ENCODE results near the gene DCST1. TPM values are rescaled to one million over a fixed set of nuclear protein-coding genes. Genes with fewer than 3 reads are reported as not detected.

Gene DCST1
- total RNA-seq, 1 donor from 2014 or later = not detected

GRCh38 chr1:155085504-155086127, 52.0 kb downstream of the DCST1 start:
- DNase-seq (ENCODE audit: low read depth in 2 of 2) = peak in 1 of 2 donors; percentile 39

GRCh38 chr1:155086128-155086741, 52.6 kb downstream of the DCST1 start:
- DNase-seq (ENCODE audit: low read depth in 2 of 2) = peak; percentile 51 to 69

DNA sequence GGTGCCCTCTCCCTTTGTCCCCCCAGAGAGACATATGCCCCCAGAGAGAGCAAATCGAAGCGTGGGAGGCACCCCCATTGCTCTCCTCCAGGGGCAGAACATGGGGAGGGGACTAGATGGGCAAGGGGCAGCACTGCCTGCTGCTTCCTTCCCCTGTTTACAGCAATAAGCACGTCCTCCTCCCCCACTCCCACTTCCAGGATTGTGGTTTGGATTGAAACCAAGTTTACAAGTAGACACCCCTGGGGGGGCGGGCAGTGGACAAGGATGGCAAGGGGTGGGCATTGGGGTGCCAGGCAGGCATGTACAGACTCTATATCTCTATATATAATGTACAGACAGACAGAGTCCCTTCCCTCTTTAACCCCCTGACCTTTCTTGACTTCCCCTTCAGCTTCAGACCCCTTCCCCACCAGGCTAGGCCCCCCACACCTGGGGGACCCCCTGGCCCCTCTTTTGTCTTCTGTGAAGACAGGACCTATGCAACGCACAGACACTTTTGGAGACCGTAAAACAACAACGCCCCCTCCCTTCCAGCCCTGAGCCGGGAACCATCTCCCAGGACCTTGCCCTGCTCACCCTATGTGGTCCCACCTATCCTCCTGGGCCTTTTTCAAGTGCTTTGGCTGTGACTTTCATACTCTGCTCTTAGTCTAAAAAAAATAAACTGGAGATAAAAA, 53.4 kb downstream of the DCST1 start:
- DNase-seq (ENCODE audit: low read depth in 2 of 2) = no peak

- DNase-seq (ENCODE audit: low read depth in 2 of 2) = peak; percentile 73 to 85
These were observed 57.7 kb downstream of the DCST1 start for GRCh38 chr1:155091071-155092051.

DNA sequence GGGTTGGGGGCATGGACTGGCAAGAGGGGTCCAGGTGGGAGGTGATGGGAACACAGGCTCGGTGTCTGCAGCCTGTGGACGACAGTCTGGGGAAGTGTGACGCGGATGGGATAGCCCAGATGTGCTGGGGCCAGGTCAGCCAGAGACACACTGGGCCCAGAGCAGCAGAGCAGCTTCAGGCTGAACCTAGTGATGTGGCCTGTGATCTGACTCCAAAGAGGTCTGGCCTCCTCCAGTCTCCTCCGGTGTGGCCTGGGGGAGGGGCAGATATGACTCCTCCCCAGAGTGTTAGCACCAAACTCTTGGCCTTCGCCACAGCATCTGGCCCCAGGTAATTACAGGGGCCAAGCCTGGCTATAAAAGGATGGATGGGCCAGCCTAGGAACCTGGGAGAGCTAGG, 58.5 kb downstream of the DCST1 start:
- no peak for DNase-seq (ENCODE audit: low read depth in 2 of 2)

DNA sequence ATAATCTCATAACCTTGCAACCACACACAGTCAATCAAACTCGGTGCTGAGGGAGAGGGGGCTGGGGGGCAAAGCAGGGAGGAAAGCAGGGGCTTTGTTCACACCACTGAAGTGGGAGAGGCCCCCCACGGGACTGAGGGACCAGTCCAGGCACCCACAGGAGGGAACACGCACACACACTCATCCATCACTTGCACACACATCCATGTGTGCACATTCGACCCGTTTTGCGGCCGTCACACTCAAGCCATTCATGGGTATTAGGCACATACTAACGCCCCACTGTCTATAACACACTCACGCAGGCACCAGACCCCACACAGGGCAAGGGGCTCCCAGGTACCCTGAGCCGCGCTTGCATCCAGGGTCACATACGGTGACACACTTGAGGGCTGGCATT, 59.0 kb downstream of the DCST1 start:
- no peak for DNase-seq (ENCODE audit: low read depth in 2 of 2)

DNA sequence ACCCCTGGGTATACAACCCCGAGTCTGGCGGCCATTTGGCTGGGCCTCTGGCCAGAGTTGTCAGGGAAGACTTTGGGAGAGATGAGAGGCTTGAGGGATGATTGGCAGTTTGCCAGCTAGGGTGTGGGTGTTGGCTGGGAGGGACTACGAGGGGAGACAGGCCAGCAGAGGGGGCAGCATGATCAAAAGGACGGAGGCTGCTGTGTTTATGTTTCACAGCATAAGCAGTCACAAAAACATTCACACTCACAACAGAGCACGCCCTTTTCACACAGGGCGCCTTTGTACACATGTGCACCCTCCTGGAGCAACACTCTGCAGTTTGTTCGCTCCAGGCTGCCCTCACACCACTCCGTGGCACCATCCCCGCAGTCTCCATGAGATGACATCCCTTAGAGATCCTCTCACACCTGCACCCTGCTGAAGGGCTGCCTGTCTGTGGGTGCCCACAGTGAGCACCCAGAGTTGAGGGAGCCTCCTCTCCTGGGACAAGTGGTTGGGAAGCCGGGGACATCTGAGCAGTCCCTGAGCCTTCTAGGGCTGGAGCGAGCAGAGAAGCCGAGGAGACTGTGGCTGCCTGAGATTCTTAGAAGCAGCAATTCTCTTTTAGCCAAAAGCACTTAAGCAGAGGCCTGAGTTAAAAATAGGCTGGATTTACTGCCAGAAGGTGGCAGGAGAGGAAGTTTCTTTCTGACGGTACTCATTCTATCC, 60.4 kb downstream of the DCST1 start:
- peak; percentile 59 to 78 for DNase-seq (ENCODE audit: low read depth in 2 of 2)

DNA sequence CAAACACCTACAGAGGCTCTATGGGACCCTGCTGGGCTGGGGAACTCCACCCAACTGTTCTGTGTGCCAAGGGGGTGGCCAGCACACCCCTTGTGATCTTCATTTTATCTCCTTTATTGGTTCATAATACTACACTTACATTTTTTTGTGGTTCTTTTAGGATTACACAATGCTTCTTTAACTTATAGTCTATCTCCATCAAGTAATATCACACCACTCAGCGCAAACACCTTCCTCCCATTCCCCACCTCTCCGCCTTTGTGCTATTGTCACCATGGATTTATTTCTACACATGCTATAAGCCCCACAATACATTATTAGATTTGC, 61.0 kb downstream of the DCST1 start:
- no peak for DNase-seq (ENCODE audit: low read depth in 2 of 2)

- DNase-seq (ENCODE audit: low read depth in 2 of 2) = no peak
These were observed 65.7 kb downstream of the DCST1 start for GRCh38 chr1:155099331-155099730.

Other genes starting within 250 kb of the DCST1 start
- 0.87 and 0.99 TPM in 2 replicates for gene KCNN3, start 163.5 kb upstream of the DCST1 start, total RNA-seq
- 7.6 and 13.9 TPM in 2 replicates for gene PMVK, start 97.1 kb upstream of the DCST1 start, total RNA-seq
- 83.9 and 85.2 TPM in 2 replicates for gene PBXIP1, start 77.7 kb upstream of the DCST1 start, total RNA-seq
- gene PYGO2, start 72.0 kb upstream of the DCST1 start, total RNA-seq = 20.5 and 42.5 TPM in 2 replicates
- gene SHC1, start 63.1 kb upstream of the DCST1 start, total RNA-seq = 175 and 321 TPM in 2 replicates
- 30.4 and 54.5 TPM in 2 replicates for gene CKS1B, start 59.1 kb upstream of the DCST1 start, total RNA-seq
- 18.3 and 24.2 TPM in 2 replicates for gene FLAD1, start 50.5 kb upstream of the DCST1 start, total RNA-seq
- 0.40 and 0.44 TPM in 2 replicates for gene LENEP, start 40.2 kb upstream of the DCST1 start, total RNA-seq
- gene ZBTB7B, start 31.0 kb upstream of the DCST1 start, total RNA-seq = 7.4 and 10.3 TPM in 2 replicates
- gene DCST2, start within 50 bp of the DCST1 start, total RNA-seq = 0.20 TPM in 1 of 2 replicates, not detected in the other
- gene ADAM15, start 17.5 kb downstream of the DCST1 start, total RNA-seq = 82.5 and 197 TPM in 2 replicates
- 13.5 and 15.1 TPM in 2 replicates for gene EFNA4, start 29.9 kb downstream of the DCST1 start, total RNA-seq
- gene EFNA3, start 45.0 kb downstream of the DCST1 start, total RNA-seq = 0.79 and 1.3 TPM in 2 replicates
- 127 and 129 TPM in 2 replicates for gene EFNA1, start 94.1 kb downstream of the DCST1 start, total RNA-seq
- 36.9 and 41.8 TPM in 2 replicates for gene SLC50A1, start 102.0 kb downstream of the DCST1 start, total RNA-seq
- gene DPM3, start 106.7 kb downstream of the DCST1 start, total RNA-seq = 25.5 and 34.9 TPM in 2 replicates
- 169 and 232 TPM in 2 replicates for gene KRTCAP2, start 139.5 kb downstream of the DCST1 start, total RNA-seq
- gene TRIM46, start 140.0 kb downstream of the DCST1 start, total RNA-seq = 1.2 and 2.4 TPM in 2 replicates
- 7.9 and 9.2 TPM in 2 replicates for gene THBS3, start 174.1 kb downstream of the DCST1 start, total RNA-seq
- gene MTX1, start 174.9 kb downstream of the DCST1 start, total RNA-seq = 28.8 and 31.6 TPM in 2 replicates
- gene ENTREP3, start 221.7 kb downstream of the DCST1 start, total RNA-seq = 2.4 and 3.0 TPM in 2 replicates
- gene SCAMP3, start 228.5 kb downstream of the DCST1 start, total RNA-seq = 24.8 and 34.1 TPM in 2 replicates
- 12.2 and 24.0 TPM in 2 replicates for gene CLK2, start 239.7 kb downstream of the DCST1 start, total RNA-seq
- 0.44 and 0.60 TPM in 2 replicates for gene HCN3, start 243.6 kb downstream of the DCST1 start, total RNA-seq

Measured in lung microvascular endothelial cell (primary cell).